CD8-positive, alpha-beta memory T cell (primary cell): ENCODE measurements around the gene EIF1. TPM values are rescaled to one million over a fixed set of nuclear protein-coding genes. Genes with fewer than 3 reads are reported as not detected.

Experiments
- CTCF ChIA-PET: fragments of 350-600 bp; sonication (Branson Sonifier 250); formaldehyde crosslinking; loops from one replicate; lab custom pipeline; 2021; ENCODE audit warnings: antibody characterized with exemption; lab: Charles Lee
- POLR2A ChIA-PET: fragments of 350-600 bp; sonication (Branson Sonifier 250); formaldehyde crosslinking; loops from one replicate; lab custom pipeline; 2021; ENCODE audit warnings: antibody characterized with exemption; lab: Charles Lee
- DNase-seq, 5 donors: peaks; one replicate each; pipeline versions ENCODE4 v3.0.0 to v3.0.0-alpha.2; 2020 to 2022; ENCODE audit warnings: mixed read lengths in 1 of 5
- H3K27ac ChIP-seq: one replicate; pipeline ENCODE4 v1.7.0; 2013; ENCODE audit warnings: low read depth, mild to moderate bottlenecking, low read length, moderate library complexity
- H3K27me3 ChIP-seq: 2 replicates; pipeline ENCODE4 v1.7.0; 2013; ENCODE audit warnings: low read length, mild to moderate bottlenecking; ENCODE audit not compliant: insufficient read depth, poor library complexity, severe bottlenecking
- H3K36me3 ChIP-seq: 2 replicates; pipeline ENCODE4 v1.7.0; 2013; ENCODE audit warnings: mild to moderate bottlenecking, low read length, moderate library complexity; ENCODE audit not compliant: insufficient read depth
- H3K4me1 ChIP-seq: 2 replicates; pipeline ENCODE4 v1.7.0; 2013; ENCODE audit warnings: mild to moderate bottlenecking, low read length, moderate library complexity; ENCODE audit not compliant: insufficient read depth
- H3K4me3 ChIP-seq: 2 replicates; pipeline ENCODE4 v1.7.0; 2013; ENCODE audit warnings: mild to moderate bottlenecking, low read length
- H3K9me3 ChIP-seq: 2 replicates; pipeline ENCODE4 v1.7.0; 2013; ENCODE audit warnings: mild to moderate bottlenecking, low read length
- H3K27ac Mint-ChIP-seq, 8 donors: one replicate each; pipeline ENCODE4 v1.8.0; 2020 to 2021; ENCODE audit warnings: mixed read lengths in 8 of 8, mild to moderate bottlenecking in 6 of 8, inconsistent platforms in 3 of 8, moderate library complexity in 3 of 8
- H3K27me3 Mint-ChIP-seq, 2 donors: one replicate each; pipeline ENCODE4 v1.8.0; 2020 to 2021; ENCODE audit warnings: mixed read lengths in 2 of 2, mild to moderate bottlenecking in 1 of 2, moderate library complexity in 1 of 2
- H3K36me3 Mint-ChIP-seq, 3 donors: one replicate each; pipeline ENCODE4 v1.8.0; 2020 to 2021; ENCODE audit warnings: mixed read lengths in 3 of 3, inconsistent platforms in 1 of 3, mild to moderate bottlenecking in 1 of 3
- H3K4me1 Mint-ChIP-seq, 3 donors: one replicate each; pipeline ENCODE4 v1.8.0; 2020 to 2021; ENCODE audit warnings: mixed read lengths in 3 of 3, inconsistent platforms in 1 of 3, mild to moderate bottlenecking in 1 of 3
- H3K4me3 Mint-ChIP-seq, 7 donors: one replicate each; pipeline ENCODE4 v1.8.0; 2020 to 2021; ENCODE audit warnings: mixed read lengths in 7 of 7, mild to moderate bottlenecking in 6 of 7, moderate library complexity in 4 of 7, inconsistent platforms in 2 of 7
- H3K9me3 Mint-ChIP-seq, 5 donors: one replicate each; pipeline ENCODE4 v1.8.0; 2020 to 2022; ENCODE audit warnings: mixed read lengths in 5 of 5, mild to moderate bottlenecking in 3 of 5, moderate library complexity in 2 of 5, inconsistent platforms in 1 of 5
- polyA plus RNA-seq: library from polyadenylated mRNA; unstranded; fragments of 300-500 nt; fragmentation: Illumina TruSeq; gene quantifications from one replicate; pipeline ENCODE4 v1.2.3, GENCODE V29; 2021
- total RNA-seq, 2 experiments: library from RNA; stranded (reverse); gene quantifications; one replicate each; pipeline ENCODE4 v1.2.3, GENCODE V29; 2021

Gene EIF1
- total and polyA plus RNA-seq, 3 experiments from 2014 or later: 1,446 to 1,526 (median 1,504) TPM

DNA sequence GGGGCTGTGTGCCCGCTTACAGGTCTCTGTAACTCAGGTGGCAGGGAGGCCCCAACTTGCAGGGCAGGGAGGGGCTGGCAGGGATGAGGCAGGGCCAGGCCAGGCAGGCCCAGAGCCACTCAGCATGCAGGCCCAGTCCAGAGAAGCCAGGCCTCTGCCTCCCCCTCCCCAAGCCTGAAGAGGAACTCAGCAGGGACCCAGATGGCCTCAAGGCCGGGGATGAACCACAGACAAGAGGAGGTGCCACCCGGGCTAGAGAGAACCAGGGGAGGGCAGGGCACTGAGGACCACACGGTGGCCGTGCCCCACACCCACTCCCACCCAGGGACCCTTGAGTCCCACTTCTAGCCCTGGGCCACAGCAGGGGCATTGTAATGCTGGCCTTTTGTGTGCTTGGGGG is 29.8 kb upstream of the EIF1 start:
- ChIA-PET POLR2A (no interaction called here), CTCF (interaction anchor here (1.9 kb wide), 1 partner anchor 10 kb away, joined by 17 read pairs; no protein-coding TSS in a partner anchor)
- Histone ChIP-seq H3K4me1 (no peaks in the 10 kb centered on the region), H3K27ac (no peak overlapping the region), H3K9me3 (no peaks in the 10 kb centered on the region), H3K36me3 (no peaks in the 10 kb centered on the region), H3K4me3 (no peak overlapping the region), H3K27me3 (no peaks in the 10 kb centered on the region)
- DNase-seq: no peak
- peaks cover 0 to 6% (median 2%) of the 10 kb centered on the region in 3 donors for H3K4me1 Mint-ChIP-seq
- no peaks in the 10 kb centered on the region for H3K36me3 Mint-ChIP-seq
- H3K4me3 Mint-ChIP-seq: no peak overlapping the region
- H3K9me3 Mint-ChIP-seq: no peaks in the 10 kb centered on the region
- peaks cover 2 to 3% of the 10 kb centered on the region in 2 donors for H3K27me3 Mint-ChIP-seq
- no peak overlapping the region for H3K27ac Mint-ChIP-seq

DNA sequence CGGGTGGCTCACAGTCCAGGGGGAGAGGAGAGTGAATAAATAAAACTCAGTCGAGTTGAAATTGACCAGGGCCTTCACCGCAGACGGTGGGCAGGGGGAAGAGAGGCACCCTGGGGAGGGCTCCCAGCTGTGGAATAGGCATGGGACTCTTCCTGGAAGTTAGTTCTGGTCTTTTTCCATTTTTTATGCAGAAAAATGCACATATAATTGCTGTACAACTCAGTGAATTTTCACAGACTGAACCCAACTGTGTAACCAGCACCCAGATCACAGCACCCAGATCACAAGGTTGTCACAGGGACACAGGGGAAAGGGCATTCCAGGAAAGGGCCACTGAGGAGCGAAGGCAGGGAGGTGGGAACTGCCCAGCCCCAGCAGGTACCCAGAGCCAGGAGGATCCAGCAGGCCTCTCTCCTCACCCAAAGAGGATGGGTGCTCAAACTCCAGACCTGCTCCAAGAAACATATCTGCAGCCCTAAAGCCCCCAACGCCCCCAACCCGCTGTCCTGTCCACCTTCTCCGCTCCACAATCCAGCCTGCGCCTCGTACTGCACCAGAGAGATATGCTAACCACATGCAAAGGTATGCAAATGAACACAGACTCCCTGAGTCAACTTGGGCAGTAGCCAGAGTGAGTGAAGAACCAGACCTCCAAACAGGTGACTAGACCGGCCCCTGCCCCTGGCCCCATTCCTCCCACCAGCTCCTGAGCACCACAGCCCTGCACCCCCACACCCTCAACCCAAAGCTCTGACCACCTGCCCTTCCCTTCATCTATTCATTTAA is 29.1 kb upstream of the EIF1 start:
- H3K27ac Mint-ChIP-seq: no peak overlapping the region
- Histone ChIP-seq H3K4me3 (no peak overlapping the region), H3K36me3 (no peaks in the 10 kb centered on the region), H3K4me1 (no peaks in the 10 kb centered on the region), H3K27ac (no peak overlapping the region), H3K27me3 (no peaks in the 10 kb centered on the region), H3K9me3 (no peaks in the 10 kb centered on the region)
- H3K4me3 Mint-ChIP-seq: no peak overlapping the region
- peaks cover 0 to 6% (median 2%) of the 10 kb centered on the region in 3 donors for H3K4me1 Mint-ChIP-seq
- no peaks in the 10 kb centered on the region for H3K9me3 Mint-ChIP-seq
- no peaks in the 10 kb centered on the region for H3K36me3 Mint-ChIP-seq
- ChIA-PET POLR2A (no interaction called here), CTCF (interaction anchor here (13.9 kb wide), 1 partner anchor 10 kb away, joined by 311 read pairs; no protein-coding TSS in a partner anchor)
- peaks cover 2 to 3% of the 10 kb centered on the region in 2 donors for H3K27me3 Mint-ChIP-seq
- DNase-seq: no peak

DNA sequence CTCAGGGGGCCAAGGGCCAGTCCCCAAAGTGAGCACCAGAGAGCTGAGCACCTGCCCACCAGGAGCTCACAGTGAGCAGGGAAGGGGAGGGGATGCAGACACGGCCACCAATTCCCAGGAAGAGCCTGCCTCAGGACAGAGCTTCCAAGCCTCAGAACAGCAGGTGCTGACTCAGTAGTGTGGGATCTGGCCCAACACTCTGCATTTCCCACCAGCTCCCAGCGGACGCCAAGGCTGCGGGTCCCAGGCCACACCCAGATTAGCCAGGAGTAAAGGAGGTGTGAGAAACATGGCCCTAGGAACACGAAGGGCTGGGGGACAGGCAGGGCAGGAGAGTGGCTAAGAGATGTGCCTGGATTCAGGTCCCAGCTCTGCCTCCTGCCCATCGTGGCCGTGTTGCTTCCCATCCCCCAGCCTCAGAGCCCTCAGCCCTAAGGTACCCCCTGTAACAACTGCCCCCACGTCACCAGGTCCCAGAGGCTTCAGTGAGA is 28.4 kb upstream of the EIF1 start:
- ChIA-PET CTCF (interaction anchor here (13.9 kb wide), 1 partner anchor 11 kb away, joined by 311 read pairs; no protein-coding TSS in a partner anchor), POLR2A (no interaction called here)
- H3K27ac ChIP-seq: no peak overlapping the region
- DNase-seq: no peak
- Mint-ChIP-seq H3K27me3 (peaks cover 2 to 3% of the 10 kb centered on the region in 2 donors), H3K4me1 (peaks cover 5 to 6% (median 5%) of the 10 kb centered on the region in 3 donors), H3K36me3 (no peaks in the 10 kb centered on the region), H3K27ac (no peak overlapping the region), H3K9me3 (no peaks in the 10 kb centered on the region), H3K4me3 (no peak overlapping the region)
- no peaks in the 10 kb centered on the region for H3K9me3 ChIP-seq
- no peaks in the 10 kb centered on the region for H3K36me3 ChIP-seq
- H3K4me3 ChIP-seq: no peak overlapping the region
- H3K27me3 ChIP-seq: no peaks in the 10 kb centered on the region
- H3K4me1 ChIP-seq: peaks cover 5% of the 10 kb centered on the region

DNA sequence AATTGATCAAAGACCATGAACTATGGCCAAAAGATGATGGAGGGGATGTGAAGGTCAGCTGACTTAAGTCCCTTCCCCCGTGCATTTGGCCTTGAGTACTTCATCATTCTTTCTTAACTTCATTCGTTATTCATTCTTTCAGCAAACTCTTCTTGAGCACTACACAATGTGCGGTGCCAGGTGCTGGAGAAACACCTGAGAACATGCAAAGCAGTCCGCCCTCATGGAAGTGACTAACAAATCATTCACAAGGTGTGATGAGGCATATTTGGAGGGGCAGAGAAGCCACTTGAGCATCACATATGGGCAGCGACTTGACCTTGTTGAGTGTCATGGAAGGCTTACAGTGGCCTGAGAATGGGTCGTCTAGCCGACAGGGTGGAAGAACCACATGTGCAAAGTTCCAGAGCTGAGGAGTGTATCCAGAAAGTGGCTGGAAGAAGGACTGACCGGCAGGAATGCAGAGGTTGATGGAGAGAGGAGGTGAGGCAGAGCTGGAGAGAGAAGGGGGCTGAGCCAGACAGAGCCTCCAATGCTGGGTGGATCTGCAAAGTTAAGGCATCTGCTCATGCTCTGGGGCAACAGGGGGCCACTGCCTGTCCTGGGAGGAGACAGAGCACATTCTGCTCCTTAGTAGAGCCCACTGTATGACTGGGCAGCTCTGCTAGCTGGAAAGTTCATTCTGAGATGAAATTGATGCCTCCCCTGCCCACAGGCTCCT is 25.1 kb upstream of the EIF1 start:
- Mint-ChIP-seq H3K9me3 (no peaks in the 10 kb centered on the region), H3K27me3 (no peaks in the 10 kb centered on the region), H3K4me3 (peak overlapping the region in 5 of 7 donors; percentile 12 to 82 (median 38)), H3K36me3 (no peaks in the 10 kb centered on the region), H3K4me1 (peaks cover 19 to 29% (median 26%) of the 10 kb centered on the region in 3 donors), H3K27ac (peak overlapping the region in 4 of 8 donors; percentile 42 to 97 (median 66))
- Histone ChIP-seq H3K36me3 (no peaks in the 10 kb centered on the region), H3K27ac (no peak overlapping the region), H3K27me3 (no peaks in the 10 kb centered on the region), H3K4me1 (peaks cover 14% of the 10 kb centered on the region), H3K4me3 (no peak overlapping the region), H3K9me3 (no peaks in the 10 kb centered on the region)
- DNase-seq: no peak
- CTCF ChIA-PET: interaction anchor here (0.7 to 13.9 kb wide), 34 partner anchors 9 to 868 kb away, joined by 3 to 311 read pairs (median 5); partner anchors contain the start of gene EIF1
- POLR2A ChIA-PET: interaction anchor here (0.9 to 5.0 kb wide), 5 partner anchors 15 to 845 kb away, joined by 3 to 104 read pairs (median 5); partner anchors contain the start of gene EIF1

DNA sequence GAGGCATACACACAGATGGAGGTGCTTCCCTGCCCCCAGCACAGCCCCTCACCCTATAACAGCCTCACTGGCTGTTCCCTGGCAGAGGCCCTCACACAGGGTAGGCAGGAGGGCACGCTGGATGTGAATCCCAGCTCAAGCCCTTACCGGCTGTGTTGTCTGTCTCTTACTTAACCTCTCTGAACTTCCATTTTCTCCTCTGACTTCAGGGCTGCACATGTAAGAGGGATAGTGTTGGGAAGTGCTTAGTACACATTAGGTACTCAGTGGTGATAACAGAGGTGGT is 24.6 kb upstream of the EIF1 start:
- Mint-ChIP-seq H3K4me3 (peak overlapping the region in 3 of 7 donors; percentile 29 to 54 (median 52)), H3K36me3 (no peaks in the 10 kb centered on the region), H3K4me1 (peaks cover 19 to 29% (median 26%) of the 10 kb centered on the region in 3 donors), H3K27ac (peak overlapping the region in 2 of 8 donors; percentile 20 to 97), H3K27me3 (no peaks in the 10 kb centered on the region), H3K9me3 (no peaks in the 10 kb centered on the region)
- no peak for DNase-seq
- POLR2A ChIA-PET: interaction anchor here (5.0 kb wide), 1 partner anchor 26 kb away, joined by 104 read pairs; the partner anchor contains the start of gene EIF1
- Histone ChIP-seq H3K36me3 (no peaks in the 10 kb centered on the region), H3K4me3 (no peak overlapping the region), H3K9me3 (no peaks in the 10 kb centered on the region), H3K27me3 (no peaks in the 10 kb centered on the region), H3K4me1 (peaks cover 14% of the 10 kb centered on the region), H3K27ac (no peak overlapping the region)
- CTCF ChIA-PET: interaction anchor here (0.7 to 13.9 kb wide), 5 partner anchors 14 to 808 kb away, joined by 3 to 311 read pairs (median 50); partner anchors contain the start of gene EIF1

DNA sequence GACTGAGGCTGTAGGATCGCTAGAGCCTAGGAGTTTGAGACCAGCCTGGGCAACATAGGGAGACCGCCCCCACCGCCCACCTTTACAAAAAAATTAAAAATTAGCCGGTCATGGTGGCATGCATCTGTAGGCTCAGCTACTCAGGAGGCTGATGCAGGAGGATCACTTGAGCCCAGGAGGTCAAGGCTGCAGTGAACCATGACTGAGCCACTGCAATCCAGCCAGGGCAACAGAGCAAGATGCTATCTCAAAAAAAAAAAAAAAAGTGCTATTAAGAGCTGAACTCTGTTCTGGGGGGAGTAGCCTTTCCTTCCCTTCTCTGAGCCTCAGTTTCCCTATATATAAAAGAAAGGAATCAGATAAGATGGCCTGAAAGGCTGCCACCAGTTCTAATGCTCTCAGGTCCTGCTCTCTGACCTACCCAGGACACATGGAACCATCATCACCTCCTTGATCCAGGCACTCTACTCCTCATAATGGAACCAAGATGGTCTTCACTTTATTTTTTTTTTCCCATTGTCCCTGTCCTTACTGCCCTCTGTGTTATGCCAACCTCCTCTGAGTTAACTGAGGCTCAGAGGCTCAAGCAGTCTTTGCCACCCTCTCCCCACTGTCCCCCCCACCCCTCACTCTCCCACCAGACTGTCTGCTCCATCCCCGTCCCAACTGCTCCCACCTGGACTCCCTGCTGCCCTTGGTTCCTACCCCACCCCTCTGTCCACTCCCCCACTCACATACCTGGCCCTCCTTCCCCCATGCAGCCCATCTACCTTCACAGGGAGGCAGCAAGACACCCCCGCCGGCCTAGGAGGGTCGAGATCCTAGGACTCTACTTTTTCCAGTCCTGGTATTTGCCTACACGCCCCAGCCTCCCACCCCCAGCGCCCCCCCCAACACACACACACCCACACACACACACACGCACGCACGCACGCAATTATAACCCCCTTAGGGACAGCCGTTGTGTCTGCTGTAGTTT is 23.8 kb upstream of the EIF1 start:
- DNase-seq: no peak
- H3K9me3 ChIP-seq: no peaks in the 10 kb centered on the region
- H3K4me3 Mint-ChIP-seq: peak overlapping the region; percentile 87 to 95 (median 89)
- peak overlapping the region; percentile 86 for H3K27ac ChIP-seq
- no peaks in the 10 kb centered on the region for H3K9me3 Mint-ChIP-seq
- no peaks in the 10 kb centered on the region for H3K36me3 ChIP-seq
- no peaks in the 10 kb centered on the region for H3K36me3 Mint-ChIP-seq
- H3K27me3 ChIP-seq: no peaks in the 10 kb centered on the region
- H3K4me3 ChIP-seq: peak overlapping the region; percentile 78
- peaks cover 14% of the 10 kb centered on the region for H3K4me1 ChIP-seq
- peaks cover 19 to 29% (median 26%) of the 10 kb centered on the region in 3 donors for H3K4me1 Mint-ChIP-seq
- ChIA-PET POLR2A (interaction anchor here (0.7 to 5.0 kb wide), 5 partner anchors 14 to 758 kb away, joined by 3 to 104 read pairs (median 4); partner anchors contain the start of gene EIF1), CTCF (interaction anchor here (0.7 to 13.9 kb wide), 22 partner anchors 9 to 1018 kb away, joined by 3 to 311 read pairs (median 4); partner anchors contain the start of genes EIF1, KRT19 and SMARCE1)
- H3K27ac Mint-ChIP-seq: peak overlapping the region in 7 of 8 donors; percentile 91 to 99 (median 99)
- H3K27me3 Mint-ChIP-seq: no peaks in the 10 kb centered on the region
